Activated B cell treated with CpG ODN at 0.5 μM for 24 hours (primary cell): Measurements from ENCODE around the gene ASCL3. TPM values are rescaled to one million over a fixed set of nuclear protein-coding genes. Genes with fewer than 3 reads are reported as not detected.

ENCODE experiments used
- ATAC-seq: fragments of 200-7000 bp; cut with Tn5 transposase; one replicate; pipeline ENCODE4 v1.10.0; 2021; ENCODE audit warnings: low read depth, mild to moderate bottlenecking, moderate library complexity
- CTCF ChIA-PET: fragments of 350-600 bp; sonication (Branson Sonifier 250); formaldehyde crosslinking; loops from one replicate; lab custom pipeline; 2021; ENCODE audit warnings: antibody characterized with exemption; lab: Charles Lee
- POLR2A ChIA-PET: fragments of 350-600 bp; sonication (Branson Sonifier 250); formaldehyde crosslinking; loops from one replicate; lab custom pipeline; 2021; ENCODE audit warnings: antibody characterized with exemption; lab: Charles Lee
- DNase-seq: peaks from one replicate; pipeline ENCODE4 v3.0.0; 2022
- H3K27ac Mint-ChIP-seq: one replicate; pipeline ENCODE4 v1.8.0; 2020; ENCODE audit warnings: mixed read lengths
- H3K27me3 Mint-ChIP-seq: one replicate; pipeline ENCODE4 v1.8.0; 2021; ENCODE audit warnings: mixed read lengths
- H3K36me3 Mint-ChIP-seq: one replicate; pipeline ENCODE4 v1.8.0; 2021; ENCODE audit warnings: low read depth, mixed read lengths
- H3K4me1 Mint-ChIP-seq: one replicate; pipeline ENCODE4 v1.8.0; 2021; ENCODE audit warnings: mixed read lengths
- H3K4me3 Mint-ChIP-seq: one replicate; pipeline ENCODE4 v1.8.0; 2020; ENCODE audit warnings: mild to moderate bottlenecking, mixed read lengths
- H3K9me3 Mint-ChIP-seq: one replicate; pipeline ENCODE4 v1.8.0; 2020; ENCODE audit warnings: mixed read lengths
- intact Hi-C: fragments of 100-400 bp; cut with micrococcal nuclease; formaldehyde crosslinking; loops from one replicate; pipeline ENCODE4 v1.15.1; 2024
- total RNA-seq: library from RNA; stranded (reverse); gene quantifications from 2 replicates; pipeline ENCODE4 v1.2.3, GENCODE V29; 2022
- TF ChIP-seq, protein P1 (sequence below): fragments of 200-600 bp; IDR thresholded peaks from one replicate; pipeline ENCODE4 v1.8.0; 2022; ENCODE audit warnings: antibody characterized with exemption, mild to moderate bottlenecking

Gene ASCL3
- total RNA-seq, 1 donor from 2014 or later, result not detected

DNA sequence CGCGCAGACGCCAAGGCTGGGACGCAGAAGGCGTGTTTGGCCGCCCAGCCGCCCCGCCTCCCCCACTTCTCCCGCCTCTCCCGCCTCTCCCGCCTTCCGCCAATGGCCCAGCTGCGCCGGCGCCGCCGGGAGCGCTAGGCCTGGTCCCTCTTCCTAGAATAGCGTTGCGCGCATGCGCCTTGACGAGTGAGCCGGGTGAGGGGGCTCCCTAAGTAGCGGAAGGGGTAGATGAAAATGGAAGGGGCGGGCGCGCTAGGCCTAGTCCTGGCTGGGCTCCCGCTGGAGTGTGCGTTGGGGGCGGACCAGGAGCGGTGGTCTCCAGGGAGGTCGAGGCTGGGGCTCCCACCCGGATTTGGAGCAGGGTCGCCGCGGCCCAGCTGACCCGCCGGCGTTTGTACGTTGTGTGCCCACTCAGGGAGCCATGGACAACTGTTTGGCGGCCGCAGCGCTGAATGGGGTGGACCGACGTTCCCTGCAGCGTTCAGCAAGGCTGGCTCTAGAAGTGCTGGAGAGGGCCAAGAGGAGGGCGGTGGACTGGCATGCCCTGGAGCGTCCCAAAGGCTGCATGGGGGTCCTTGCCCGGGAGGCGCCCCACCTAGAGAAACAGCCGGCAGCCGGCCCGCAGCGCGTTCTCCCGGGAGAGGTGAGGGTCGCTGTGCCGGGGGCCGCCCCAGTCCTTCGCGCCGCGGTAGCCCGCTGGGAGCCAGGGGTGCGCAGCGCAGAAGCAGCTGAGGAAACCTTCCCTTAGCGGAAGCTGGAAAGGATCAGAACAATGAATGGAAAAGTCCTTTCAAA is 31.6 kb downstream of the ASCL3 start, which contains the start of gene AKIP1:
AKIP1 (plus strand) TSS at position 161 of the 795 bp plus-strand sequence; CDS start at position 422, 261 bp downstream.
- peaks cover 37% of the 10 kb centered on the region for H3K4me1 Mint-ChIP-seq
- CTCF ChIA-PET, result interaction anchor here (0.9 to 1.6 kb wide), 2 partner anchors 48 to 226 kb away, joined by 3 to 6 read pairs; no protein-coding TSS in a partner anchor
- TF ChIP-seq, protein P1, sequence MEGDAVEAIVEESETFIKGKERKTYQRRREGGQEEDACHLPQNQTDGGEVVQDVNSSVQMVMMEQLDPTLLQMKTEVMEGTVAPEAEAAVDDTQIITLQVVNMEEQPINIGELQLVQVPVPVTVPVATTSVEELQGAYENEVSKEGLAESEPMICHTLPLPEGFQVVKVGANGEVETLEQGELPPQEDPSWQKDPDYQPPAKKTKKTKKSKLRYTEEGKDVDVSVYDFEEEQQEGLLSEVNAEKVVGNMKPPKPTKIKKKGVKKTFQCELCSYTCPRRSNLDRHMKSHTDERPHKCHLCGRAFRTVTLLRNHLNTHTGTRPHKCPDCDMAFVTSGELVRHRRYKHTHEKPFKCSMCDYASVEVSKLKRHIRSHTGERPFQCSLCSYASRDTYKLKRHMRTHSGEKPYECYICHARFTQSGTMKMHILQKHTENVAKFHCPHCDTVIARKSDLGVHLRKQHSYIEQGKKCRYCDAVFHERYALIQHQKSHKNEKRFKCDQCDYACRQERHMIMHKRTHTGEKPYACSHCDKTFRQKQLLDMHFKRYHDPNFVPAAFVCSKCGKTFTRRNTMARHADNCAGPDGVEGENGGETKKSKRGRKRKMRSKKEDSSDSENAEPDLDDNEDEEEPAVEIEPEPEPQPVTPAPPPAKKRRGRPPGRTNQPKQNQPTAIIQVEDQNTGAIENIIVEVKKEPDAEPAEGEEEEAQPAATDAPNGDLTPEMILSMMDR, result no peak
- no peaks in the 10 kb centered on the region for H3K36me3 Mint-ChIP-seq
- ATAC-seq (peak; percentile 77), DNase-seq (peak; percentile 70)
- H3K9me3 Mint-ChIP-seq, result no peaks in the 10 kb centered on the region
- peak within 1 kb of the TSS; percentile 59 for H3K27ac Mint-ChIP-seq
- H3K27me3 Mint-ChIP-seq, result no peaks in the 10 kb centered on the region
- peak within 1 kb of the TSS; percentile 89 for H3K4me3 Mint-ChIP-seq
- POLR2A ChIA-PET, result interaction anchor here (1.0 to 2.6 kb wide), 4 partner anchors 53 to 229 kb away, joined by 4 to 18 read pairs (median 4); partner anchors contain the start of genes RPL27A, TMEM9B and TRIM66
- intact Hi-C loops, result loop anchor here (1.0 to 5.0 kb wide), 4 partner anchors 54 to 1386 kb away; partner anchors contain the start of genes RPL27A, TMEM9B and TRIM66

DNA sequence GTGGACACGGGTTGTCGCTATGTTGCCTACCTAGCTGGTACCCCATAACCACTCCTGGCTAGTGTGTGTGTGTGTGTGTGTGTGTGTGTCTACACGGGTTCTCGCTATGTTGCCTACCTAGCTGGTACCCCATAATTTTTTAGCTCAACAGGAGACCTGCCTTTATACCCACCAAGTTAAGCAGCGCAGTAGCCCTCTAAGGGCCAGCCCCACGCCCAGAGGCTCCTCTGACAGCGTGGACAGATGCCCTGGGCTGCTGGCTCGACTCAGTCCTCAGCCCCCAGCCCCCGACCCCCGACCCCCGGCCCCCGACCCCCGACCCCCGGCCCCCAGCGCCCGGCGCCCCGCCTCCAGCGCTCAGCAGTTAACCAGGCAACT is 32.2 kb downstream of the ASCL3 start:
- Mint-ChIP-seq H3K27me3 (no peaks in the 10 kb centered on the region), H3K27ac (no peak overlapping the region), H3K4me3 (peak overlapping the region; percentile 89), H3K4me1 (peaks cover 37% of the 10 kb centered on the region), H3K9me3 (no peaks in the 10 kb centered on the region), H3K36me3 (no peaks in the 10 kb centered on the region)
- intact Hi-C loops, result loop anchor here (1.0 to 5.0 kb wide), 4 partner anchors 54 to 1387 kb away; partner anchors contain the start of genes RPL27A, TMEM9B and TRIM66
- CTCF ChIA-PET, result no interaction called here
- ATAC-seq (peak; percentile 8), DNase-seq (no peak)
- TF ChIP-seq, protein P1, result no peak
- POLR2A ChIA-PET, result interaction anchor here (1.0 to 2.6 kb wide), 3 partner anchors 53 to 228 kb away, joined by 4 to 18 read pairs (median 5); partner anchors contain the start of genes RPL27A, TMEM9B and TRIM66

DNA sequence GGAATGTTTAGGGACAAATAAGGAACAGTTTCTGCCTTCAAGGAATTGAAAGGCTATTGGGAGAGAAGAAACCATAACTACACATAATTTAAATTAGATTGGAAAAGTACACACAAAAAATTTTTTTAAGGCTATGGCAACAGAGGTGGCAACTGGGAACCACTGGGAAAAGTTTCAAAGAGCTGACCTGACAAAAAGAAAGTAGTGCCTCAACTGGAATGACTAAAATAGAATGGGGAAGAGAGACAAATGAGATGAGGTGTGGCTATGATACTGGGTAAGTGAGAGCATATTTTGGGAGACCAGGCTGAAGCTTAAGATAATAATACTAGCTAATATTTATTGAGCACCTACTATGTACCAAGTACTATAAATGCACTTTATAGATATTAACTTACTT is 34.7 kb downstream of the ASCL3 start:
- DNase-seq (no peak), ATAC-seq (no peak)
- Mint-ChIP-seq H3K36me3 (no peaks in the 10 kb centered on the region), H3K4me3 (no peak overlapping the region), H3K27ac (no peak overlapping the region), H3K27me3 (peaks cover 2% of the 10 kb centered on the region), H3K9me3 (no peaks in the 10 kb centered on the region), H3K4me1 (peaks cover 22% of the 10 kb centered on the region)
- POLR2A ChIA-PET, result no interaction called here
- intact Hi-C loops, result no loop called here
- TF ChIP-seq, protein P1, result no peak
- CTCF ChIA-PET, result no interaction called here

DNA sequence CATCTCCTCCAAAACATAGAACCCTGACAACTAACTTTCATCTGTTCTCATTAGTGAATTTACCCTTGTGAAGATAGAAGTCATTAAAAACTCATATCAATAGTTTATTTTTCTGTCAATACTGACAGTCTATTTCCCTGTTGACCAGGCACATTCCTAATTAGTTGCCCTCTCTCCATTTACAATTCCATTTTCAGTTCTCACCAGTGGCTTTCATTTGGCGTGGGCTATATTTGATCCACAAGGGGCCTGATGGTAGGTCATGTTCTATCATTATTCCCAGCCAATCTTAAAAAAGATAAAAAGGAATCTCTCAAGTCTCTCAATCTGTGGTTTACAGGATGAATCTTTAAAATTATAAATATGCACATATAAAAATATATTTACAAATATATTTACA is 35.7 kb downstream of the ASCL3 start:
- Mint-ChIP-seq H3K9me3 (peaks cover 2% of the 10 kb centered on the region), H3K4me3 (no peak overlapping the region), H3K27ac (no peak overlapping the region), H3K4me1 (peaks cover 18% of the 10 kb centered on the region), H3K27me3 (peaks cover 7% of the 10 kb centered on the region), H3K36me3 (no peaks in the 10 kb centered on the region)
- intact Hi-C loops, result no loop called here
- CTCF ChIA-PET, result no interaction called here
- TF ChIP-seq, protein P1, result no peak
- ATAC-seq (no peak), DNase-seq (no peak)
- POLR2A ChIA-PET, result no interaction called here

DNA sequence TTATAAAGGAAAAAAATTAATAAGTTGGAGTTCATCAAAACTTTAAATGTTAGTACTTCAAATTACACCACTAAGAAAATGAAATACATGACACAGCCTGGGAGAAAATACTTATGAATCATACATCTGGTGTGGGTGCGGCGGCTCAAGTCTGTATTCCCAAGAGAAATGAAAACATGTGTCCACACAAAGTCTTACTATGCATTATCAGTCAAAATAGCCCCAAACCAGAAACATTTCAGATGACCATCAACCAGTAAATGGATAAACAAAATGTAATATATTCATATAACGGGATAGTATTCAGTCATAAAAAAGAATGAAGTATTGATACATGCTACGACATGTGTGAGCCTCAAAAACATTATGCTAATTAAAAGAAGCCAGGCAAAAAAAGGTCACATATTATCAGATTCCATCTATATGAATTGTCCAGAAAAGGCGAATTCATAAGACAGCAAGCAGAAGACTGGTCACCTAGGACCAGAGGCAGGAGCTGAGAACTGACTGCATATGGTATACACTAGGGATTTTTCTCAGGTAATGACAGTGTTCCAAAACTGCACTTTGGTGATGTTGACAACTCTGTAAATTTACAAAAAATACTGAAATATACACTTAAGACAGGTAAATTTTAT is 37.2 kb downstream of the ASCL3 start:
- CTCF ChIA-PET, result no interaction called here
- TF ChIP-seq, protein P1, result no peak
- no peak overlapping the region for H3K27ac Mint-ChIP-seq
- POLR2A ChIA-PET, result no interaction called here
- intact Hi-C loops, result no loop called here
- H3K4me3 Mint-ChIP-seq, result no peak overlapping the region
- no peaks in the 10 kb centered on the region for H3K36me3 Mint-ChIP-seq
- no peak for ATAC-seq
- no peak for DNase-seq
- peaks cover 18% of the 10 kb centered on the region for H3K4me1 Mint-ChIP-seq
- peaks cover 12% of the 10 kb centered on the region for H3K27me3 Mint-ChIP-seq
- peaks cover 5% of the 10 kb centered on the region for H3K9me3 Mint-ChIP-seq
